Measurements from ENCODE around the gene CDH13. TPM values are rescaled to one million over a fixed set of nuclear protein-coding genes. Genes with fewer than 3 reads are reported as not detected.

CDH13 gene
- polyA plus RNA-seq, 4 donors = 9.4 to 16.6 (median 13.4) TPM

DNA sequence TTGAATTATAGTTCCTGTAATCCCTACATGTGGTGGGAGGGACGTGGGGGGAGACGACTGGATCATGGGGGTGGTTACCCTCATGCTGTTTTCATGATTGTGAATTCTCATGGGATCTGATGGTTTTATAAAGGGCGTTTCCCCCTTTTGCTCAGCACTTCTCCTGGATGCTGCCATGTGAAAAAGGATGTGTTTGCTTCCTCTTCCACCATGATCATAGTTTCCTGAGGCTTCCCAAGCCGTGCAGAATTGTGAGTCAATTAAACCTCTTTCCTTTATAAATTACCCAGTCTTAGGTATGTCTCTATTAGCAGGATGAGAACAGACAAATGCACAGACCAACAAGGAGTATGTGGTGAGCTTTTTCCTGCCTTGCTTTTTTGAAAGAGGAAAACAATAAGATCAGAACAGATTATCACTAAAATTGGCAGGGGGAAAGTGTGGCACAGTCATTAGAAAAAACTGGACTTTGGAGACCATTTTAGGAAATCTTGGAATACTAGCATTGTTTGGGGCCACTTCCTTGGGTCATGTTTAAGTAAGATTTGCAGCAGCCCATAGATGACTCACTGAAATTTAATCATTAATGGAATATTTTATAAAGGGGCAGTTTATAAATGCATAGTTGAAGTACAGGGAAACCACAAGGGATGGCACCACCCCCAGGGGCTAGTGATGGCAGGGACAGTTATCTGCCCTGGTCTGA is 352.8 kb downstream of the CDH13 start:
- no peak for DNase-seq (ENCODE audit: low read depth in 4 of 4, low spot score in 2 of 4)

DNA sequence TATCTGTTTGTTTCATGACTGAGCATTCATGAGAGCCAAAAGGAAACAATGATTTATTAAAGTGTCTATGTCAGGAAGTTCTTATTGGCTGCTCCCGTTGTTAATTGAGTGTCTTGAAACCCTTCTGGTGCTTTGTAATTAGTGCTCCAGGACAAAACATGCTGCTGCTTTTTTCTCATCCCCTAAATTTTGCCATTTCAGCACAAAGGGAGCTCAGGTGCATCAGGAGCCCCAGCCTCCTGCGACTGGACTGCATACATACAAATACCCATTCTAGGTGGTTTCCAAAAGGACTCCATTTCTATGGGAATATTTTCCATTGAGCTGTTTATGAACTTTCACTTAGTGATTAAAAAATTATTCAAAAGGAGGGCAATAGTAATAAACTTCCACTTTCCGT is 354.0 kb downstream of the CDH13 start:
- no peak for DNase-seq (ENCODE audit: low read depth in 4 of 4, low spot score in 2 of 4)

DNA sequence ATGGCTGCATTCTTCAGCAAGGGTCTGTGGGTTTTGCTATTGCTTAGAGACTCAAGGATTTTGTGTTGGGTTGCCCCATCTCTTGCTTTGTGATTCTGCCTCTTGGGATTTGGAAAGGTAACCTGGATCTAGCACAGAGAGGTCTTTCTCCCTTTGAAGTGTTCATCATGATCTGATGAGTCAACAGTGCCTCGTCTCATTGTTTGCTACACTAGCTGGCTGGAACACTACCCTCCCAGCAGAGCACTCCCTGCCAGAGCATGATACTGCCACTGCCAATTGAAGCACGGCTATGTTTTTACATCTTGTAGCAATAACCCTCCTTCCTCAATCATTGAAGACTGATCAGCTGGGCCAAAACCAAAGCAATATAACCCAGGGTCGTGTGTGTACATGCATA is 361.0 kb downstream of the CDH13 start:
- no peak for DNase-seq (ENCODE audit: low read depth in 4 of 4, low spot score in 2 of 4)

DNA sequence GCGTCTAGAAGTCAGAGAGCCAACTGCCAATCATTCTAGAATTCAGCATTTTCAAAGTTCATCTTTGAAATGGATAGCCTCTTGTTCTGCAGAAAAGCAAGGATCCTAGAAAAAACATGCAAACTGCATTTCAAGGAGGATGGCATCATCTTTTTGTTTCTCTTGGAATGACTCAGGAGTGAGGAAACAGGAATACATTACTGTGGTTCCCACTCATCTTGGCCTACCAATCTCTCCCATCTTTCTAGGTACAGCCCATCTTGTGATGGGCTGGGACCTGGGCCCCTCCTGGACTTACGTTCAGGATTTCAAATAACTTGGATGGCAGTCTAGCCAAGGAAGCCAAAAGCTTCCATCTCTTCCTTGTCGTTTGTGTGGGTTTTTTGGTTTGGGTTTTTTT is 363.4 kb downstream of the CDH13 start:
- no peak for DNase-seq (ENCODE audit: low read depth in 4 of 4, low spot score in 2 of 4)

DNA sequence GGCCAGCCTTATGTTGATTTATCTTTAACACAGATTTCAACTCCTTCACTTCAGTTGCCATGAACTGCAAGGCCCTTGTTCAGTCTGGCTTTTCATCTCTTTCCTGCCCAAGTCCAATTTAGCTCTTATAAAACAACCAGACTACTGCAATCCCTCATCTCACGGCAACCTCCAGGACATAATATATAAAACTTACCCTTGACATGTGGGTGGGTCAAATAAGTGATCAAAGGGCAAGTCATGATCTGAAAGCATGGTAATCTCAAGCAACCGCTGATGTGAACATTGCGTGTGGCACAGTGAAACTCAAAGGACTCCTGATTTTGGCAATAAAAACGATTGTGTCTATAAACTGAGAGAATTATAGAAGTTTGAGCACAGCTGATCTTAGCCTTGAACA is 364.6 kb downstream of the CDH13 start:
- no peak for DNase-seq (ENCODE audit: low read depth in 4 of 4, low spot score in 2 of 4)

DNA sequence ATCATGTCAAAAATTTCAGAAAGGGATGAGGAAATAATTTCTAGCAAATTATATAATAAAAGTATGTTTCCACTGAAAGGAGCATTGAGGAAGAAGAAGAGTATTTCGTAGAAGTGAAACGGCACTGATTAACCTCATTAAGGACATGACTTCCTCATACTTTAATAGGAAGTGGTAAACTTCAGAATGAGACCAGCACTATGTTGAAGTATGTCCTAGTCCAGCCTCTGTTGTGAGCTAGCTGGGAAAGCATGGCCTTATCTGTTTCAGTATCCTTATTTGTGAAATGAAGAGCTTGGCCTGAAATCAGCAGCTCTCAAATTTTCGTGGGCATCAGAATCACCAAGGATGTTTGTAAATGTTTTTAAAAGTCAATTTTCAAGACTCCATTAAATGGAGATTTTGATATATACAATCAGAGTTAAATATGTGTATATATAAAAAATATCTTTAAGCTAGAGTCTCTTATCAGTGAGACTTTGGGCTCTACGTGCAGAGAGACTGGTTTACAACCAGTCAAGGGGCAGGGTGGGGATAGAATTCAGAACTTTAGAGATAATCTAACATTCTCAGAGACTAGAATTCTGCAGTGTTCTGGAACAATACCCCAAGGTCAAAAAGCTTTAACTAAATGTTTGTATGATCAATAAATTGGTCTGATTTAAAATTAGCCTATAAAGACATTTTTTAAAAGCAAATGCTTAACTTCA is 365.4 kb downstream of the CDH13 start:
- no peak for DNase-seq (ENCODE audit: low read depth in 4 of 4, low spot score in 2 of 4)

DNA sequence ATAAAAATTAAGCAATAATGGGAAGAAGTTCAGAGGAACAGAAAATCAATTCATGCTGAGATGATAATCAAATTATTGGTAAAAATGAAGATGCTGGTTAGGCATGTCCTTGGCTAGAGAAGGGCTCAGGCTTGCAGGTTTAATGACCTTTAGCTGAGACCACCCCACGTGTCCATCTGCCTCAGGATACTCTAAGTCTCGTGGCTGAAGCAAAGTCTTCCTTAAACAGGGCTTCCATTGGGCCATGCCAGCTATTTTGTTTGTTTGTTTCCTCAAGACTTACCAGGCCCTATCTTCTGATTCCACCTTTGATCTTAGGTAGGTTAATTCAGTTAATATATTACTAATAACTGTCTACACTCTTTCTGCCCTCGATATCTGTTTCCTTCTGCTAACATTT is 366.0 kb downstream of the CDH13 start:
- no peak for DNase-seq (ENCODE audit: low read depth in 4 of 4, low spot score in 2 of 4)

DNA sequence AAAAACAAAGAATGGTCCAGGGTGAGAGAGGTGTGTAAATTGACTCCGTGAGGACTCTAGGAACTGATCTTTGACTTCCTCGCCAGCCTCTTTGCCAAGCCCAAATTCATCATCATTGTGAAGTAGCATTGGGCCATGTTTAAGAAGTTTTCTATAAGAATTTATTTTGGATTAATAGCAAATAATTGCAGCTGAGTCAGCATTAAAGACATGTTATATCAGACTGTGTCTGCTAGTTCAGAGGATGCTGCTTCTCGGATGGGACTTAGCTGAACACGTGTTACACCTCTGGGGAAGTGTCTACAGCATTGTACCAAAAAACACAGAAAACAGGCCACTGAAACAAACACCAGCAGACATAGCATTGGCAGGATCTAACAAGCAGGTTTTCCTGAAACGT is 366.6 kb downstream of the CDH13 start:
- DNase-seq (ENCODE audit: low read depth in 4 of 4, low spot score in 2 of 4) = no peak

DNA sequence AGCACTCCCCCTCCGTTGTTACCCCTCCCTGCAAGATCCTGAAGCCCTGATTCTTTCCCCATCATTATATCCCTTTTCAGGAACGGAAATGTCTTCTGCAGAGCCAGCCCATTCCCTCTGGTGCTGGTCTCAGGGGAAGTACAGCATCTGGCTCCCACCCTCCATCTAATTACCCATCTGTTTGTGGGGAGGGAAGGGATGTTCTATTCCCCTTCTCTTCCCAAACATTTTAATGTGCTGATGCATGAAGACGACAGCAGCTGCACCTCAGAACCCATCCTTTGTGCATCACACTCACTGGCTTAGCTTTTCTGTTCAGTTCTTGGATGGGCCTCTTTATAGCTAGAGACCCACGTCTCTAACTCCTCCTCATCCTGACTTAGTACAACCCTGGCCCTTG is 367.2 kb downstream of the CDH13 start:
- DNase-seq (ENCODE audit: low read depth in 4 of 4, low spot score in 2 of 4) = no peak

DNA sequence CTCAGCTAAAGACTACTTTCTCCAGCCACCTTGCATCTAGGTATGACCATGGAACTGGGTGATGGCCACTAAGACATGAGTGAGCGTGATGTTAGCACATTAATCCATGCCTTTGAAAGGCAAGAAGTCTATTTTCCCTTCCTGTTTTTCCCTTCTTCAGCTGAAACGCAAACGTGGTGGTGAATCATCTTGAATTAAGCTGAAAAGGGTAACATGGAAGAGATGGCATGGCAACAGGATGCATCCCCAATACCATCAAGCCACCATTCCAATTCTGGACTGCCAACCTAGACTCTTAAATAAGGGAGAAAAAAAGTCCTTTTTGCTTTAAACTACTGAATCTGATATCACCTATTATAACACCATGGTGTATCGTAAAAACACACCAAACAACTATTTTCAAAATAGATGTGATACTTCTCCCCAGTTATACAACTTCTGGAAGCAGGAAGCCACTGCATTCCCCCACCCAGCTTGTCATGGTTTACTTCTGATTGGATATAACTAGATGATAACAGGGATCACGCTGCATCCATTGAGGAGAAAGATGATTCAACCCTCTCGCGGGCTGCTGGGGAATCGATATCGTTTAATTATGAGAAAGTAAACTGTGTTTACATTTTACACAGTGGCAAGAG is 368.6 kb downstream of the CDH13 start:
- no peak for DNase-seq (ENCODE audit: low read depth in 4 of 4, low spot score in 2 of 4)

DNA sequence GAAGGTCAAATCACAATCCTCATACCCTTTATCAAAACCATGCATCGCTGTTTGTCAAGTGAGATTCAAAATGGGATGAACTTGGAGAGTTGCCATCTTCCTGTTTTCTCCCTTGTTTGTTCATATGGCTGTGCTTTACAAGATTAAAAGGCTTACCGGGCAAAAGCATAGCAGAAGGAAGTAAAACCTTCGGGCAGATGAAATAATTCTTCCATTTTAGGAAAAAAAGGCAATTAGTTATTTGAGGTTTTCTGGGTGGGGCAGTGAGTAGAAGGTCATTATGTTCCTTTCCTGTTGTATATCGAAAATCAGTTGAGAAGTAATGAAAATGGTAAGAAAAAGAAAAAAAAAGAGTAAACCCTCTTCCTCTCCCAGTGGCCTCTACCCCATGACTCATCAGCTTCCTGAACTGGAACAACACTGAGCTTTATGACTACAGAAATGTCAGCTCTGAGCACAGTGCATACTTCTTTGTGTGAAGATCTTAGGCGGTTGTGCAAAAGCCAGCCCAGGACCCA is 369.2 kb downstream of the CDH13 start:
- no peak for DNase-seq (ENCODE audit: low read depth in 4 of 4, low spot score in 2 of 4)

DNA sequence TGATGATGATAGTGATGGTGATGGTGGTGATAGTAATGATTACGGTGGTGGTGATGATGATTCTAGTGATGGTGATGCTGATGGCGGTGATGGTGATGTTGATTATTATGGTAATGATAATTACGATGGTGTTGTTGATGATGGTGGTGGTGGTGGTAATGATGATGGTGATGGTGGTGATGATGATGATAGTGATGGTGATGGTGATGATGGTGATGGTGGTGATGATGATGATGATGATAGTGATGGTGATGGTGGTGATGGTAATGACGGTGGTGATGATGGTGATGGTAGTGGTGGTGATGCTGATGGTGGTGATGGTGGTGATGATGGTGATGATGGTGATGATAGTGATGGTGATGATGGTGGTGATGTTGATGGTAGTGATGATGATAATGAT is 370.0 kb downstream of the CDH13 start:
- DNase-seq (ENCODE audit: low read depth in 4 of 4, low spot score in 2 of 4) = no peak

DNA sequence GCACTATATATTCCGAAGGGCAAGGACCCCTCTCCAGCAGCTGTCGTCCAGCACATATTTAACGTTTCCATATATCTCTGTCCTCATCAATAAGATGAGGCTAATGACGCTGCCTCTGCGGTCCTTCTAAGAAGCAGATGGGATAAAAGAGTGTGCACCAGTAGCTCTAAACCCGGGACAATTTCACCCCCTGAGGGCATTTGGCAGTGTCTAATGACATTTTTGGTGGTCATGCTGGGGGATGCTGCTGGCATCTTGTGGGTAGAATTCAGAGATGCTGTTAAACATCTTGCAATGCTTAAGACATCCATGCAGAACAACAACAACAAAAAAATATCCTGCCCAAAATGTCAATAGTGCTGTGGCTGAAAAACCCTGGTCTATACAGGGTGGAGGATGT is 372.9 kb downstream of the CDH13 start:
- DNase-seq (ENCODE audit: low read depth in 4 of 4, low spot score in 2 of 4) = no peak

DNA sequence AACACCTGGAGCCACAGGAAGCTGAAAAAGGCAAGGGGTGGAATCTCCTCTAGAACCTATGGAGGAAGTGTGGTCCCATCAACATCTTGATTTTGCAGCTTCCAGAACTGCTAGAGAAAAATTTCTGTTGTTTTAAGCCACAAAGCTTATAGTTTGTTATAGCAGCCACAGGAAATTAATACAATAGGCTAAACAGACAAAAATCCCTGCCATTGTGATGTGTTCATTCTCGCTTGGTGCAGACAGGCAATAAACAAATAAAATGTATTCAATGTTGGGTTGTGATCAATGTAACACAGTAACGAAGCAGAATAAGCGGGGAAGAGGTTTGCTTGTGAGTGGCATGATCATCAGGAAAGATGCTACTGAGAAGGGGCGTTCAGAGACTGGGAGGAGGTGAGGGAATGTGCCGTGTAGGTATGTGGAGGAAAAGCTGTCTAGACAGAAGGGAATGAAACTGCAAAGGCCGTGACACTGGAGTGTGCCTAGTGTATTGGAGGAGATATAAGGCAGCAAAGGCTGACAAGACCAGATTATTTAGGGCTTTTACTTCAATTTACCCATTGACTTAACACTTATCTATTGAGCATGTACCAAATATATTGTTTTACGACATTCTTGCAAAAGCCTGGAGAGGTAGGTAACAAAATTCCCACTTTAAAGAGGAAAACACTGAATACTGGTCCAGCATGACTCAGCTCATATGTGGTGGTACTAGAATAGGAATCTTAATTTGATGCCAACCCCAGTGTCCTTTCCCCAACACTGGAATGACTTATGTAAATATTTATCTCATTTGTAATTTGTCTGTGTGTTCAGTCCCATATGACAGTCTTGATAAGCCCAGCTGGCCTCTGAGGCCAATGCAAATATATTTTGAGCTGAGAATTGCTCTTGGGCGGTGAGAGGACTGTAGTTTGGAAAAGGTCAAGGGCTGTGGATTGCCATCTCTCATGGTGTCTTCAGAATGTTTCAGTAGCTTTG is 375.9 kb downstream of the CDH13 start:
- no peak for DNase-seq (ENCODE audit: low read depth in 4 of 4, low spot score in 2 of 4)

DNA sequence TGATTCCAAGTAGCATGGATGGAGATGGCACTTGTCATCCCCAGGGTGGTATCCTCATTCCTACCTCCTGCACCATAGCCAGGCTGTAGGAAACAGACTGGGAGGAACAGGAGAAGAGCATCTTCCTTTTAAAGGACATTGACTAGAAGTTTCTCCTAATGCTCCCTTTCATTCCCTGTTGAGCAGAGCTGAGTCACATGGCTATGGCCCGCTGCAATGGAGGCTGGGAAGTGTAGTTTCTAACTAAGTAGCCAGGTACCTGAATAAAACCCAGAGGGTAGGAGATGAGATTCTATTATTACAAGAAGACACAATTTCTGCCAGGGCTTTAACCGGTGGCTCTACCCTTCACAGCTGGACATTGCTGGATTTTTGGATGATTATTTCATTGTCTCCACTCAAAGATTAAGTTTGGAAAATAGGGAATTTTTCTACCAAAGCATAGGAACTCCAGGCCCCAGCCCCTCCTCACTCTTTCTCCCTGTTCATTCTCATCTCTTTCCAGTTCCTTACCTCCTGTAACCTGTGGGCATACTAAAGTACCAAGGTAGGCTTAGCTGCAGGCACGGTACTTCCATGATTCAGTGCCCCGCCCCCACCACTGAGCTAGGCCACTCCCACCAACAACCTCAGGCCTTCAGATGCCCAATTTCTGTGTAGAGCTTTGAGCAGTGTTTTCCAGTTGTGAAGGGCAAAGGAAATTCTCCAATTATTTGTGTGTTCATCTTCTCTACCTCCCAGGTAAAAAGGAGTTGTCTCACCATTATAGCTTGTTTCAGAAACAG is 378.3 kb downstream of the CDH13 start:
- DNase-seq (ENCODE audit: low read depth in 4 of 4, low spot score in 2 of 4) = no peak

DNA sequence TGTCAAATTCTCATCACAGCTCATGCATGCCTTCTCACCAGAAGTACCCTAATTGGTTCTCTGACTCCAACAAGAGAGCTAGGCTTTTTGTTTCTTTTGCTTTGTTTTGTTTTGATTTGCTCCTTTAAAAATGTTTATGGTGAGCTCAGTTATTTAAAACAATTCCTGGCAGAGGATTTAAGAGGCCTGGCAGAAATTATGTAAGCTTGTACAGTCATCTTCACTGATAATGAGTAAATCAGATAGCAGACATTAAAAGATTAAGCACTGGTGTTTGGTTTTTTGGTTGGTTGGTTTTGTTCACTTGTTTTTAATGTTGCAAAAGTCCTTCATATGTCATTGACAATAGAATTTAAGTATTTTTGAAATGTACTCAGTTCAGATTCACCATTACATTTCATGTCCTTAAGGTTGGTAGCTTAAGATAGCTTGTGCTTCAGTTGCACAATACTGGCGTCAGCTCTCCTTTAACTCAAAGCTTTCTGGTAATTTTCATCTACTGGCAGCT is 378.9 kb downstream of the CDH13 start:
- no peak for DNase-seq (ENCODE audit: low read depth in 4 of 4, low spot score in 2 of 4)

DNA sequence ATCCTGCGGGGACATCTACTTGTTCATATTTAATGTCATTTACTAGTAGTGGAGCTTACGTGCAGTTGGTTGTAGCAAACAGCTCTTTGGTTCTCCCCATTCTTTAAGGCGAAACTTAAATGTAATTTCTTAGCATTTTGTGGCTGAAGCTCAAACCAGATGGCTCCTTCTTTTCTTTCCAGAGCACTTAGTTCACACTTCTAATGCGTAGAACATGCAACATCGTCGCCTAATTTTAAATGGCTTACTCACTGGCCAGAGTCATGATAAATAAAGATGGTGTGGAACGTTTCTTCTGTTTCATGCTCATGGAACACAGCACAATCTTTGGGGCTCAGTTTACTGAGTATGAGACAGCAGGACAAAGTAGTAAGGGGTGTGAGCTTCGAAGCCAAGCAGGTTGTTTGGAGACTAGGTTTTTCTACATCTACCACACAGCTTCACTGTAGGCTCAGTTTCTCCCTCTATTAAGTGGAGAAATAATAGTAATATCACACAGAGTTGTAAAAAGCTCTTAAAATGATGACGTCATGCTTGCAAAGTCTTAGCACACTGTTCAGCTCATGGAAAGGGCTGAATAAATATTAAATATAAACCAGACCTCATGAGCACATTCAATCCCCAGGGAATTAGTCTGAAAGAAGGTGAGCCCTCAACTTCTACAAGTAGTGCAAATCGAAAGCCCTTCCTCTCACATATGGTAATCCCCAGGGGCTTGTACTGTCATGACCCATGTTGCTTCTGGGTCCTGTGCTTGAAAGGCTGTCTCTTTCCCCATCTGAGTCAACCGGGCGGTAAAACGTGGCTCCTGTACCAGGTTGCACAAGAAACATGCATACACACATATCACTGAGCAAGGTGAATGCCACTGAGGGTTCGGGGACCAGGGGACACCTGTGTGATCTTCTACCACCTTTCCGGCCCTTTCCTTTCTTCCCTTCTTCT is 384.3 kb downstream of the CDH13 start:
- no peak for DNase-seq (ENCODE audit: low read depth in 4 of 4, low spot score in 2 of 4)

DNA sequence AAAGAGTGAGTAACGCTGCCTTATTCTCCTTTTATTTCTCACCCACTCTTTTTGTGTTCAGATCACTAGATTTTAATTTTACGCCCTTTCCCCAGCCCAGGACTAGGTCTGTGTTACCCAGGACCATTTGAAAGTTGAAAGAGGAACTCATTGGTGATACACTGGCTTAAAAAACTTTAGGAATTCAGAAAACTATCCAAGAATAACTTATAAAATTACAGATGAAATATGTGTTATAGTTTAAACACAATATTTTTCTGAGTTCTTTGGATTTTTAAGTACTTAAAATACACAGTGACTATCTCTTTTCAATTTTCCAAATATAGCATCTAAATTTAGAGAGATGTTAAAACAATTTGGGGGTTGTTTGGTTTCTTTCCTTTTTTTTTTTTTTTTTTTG is 385.2 kb downstream of the CDH13 start:
- no peak for DNase-seq (ENCODE audit: low read depth in 4 of 4, low spot score in 2 of 4)

DNA sequence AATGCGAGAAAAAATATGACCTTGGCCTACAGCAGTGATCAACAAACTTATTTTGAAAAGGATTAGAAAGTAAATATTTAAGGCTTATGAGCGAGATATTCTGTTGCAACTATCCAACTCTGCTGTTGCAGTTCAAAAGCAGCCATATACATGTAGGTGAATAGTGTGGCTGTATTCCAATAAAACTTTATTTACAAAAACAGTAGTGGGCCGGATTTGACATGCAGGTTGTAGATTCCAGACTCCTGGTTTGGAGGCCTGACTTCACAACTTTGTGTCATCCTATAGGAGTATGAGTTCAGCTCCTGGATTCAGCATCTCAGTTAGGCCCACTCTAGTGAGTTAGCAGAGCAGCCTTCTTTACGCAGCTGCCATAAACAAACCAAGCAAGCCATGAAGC is 386.3 kb downstream of the CDH13 start:
- DNase-seq (ENCODE audit: low read depth in 4 of 4, low spot score in 2 of 4) = no peak

All from left renal cortex interstitium (tissue), 4 donors.